ENCODE measurements around the gene COLEC11.
"Not testable (repeated sequence)": the region's sequence is repeated elsewhere in the genome, so short reads cannot be mapped to it uniquely, and the experiment has no call there.

COLEC11 gene

GRCh38 chr2:3574155-3574554 is 20.8 kb upstream of the COLEC11 start:
- H3K79me1 ChIP-seq (replicated peaks; ENCODE audit: low read length, poor library complexity, severe bottlenecking) = peaks cover 3% of the 10 kb centered on the region
- H3K27me3 ChIP-seq (ENCODE audit: control insufficient read depth in 1 of 2, insufficient read depth in 1 of 2, low read length in 2 of 2) = no peaks in the 10 kb centered on the region
- no peak overlapping the region for H2BK15ac ChIP-seq (ENCODE audit: low read depth, poor library complexity, severe bottlenecking)
- WGBS = 99% methylated on average over 9 of the region's 11 CpGs
- H3K23ac ChIP-seq (ENCODE audit: low read length in 2 of 2) = no peak overlapping the region
- H3K18ac ChIP-seq (ENCODE audit: low read depth in 1 of 2, low read length in 2 of 2) = no peak overlapping the region
- H3K14ac ChIP-seq (ENCODE audit: low read length in 2 of 2) = no peak overlapping the region
- no peak overlapping the region for H2BK12ac ChIP-seq (ENCODE audit: low read length in 2 of 2)
- H2AFZ ChIP-seq (ENCODE audit: low read depth, low read length) = no peak overlapping the region
- no peak overlapping the region for H2BK5ac ChIP-seq (ENCODE audit: low read depth, low read length, poor library complexity, severe bottlenecking)
- H2AK5ac ChIP-seq (ENCODE audit: low read length, severe bottlenecking) = no peak overlapping the region
- no peak overlapping the region for H3K4me2 ChIP-seq (ENCODE audit: low read length, poor library complexity, severe bottlenecking)
- peaks cover 10% of the 10 kb centered on the region for H3K4me1 ChIP-seq (ENCODE audit: control insufficient read depth, insufficient read depth, low read depth, low read length)
- H2BK120ac ChIP-seq (ENCODE audit: low read depth, low read length) = no peak overlapping the region
- H3K36me3 ChIP-seq (ENCODE audit: control insufficient read depth in 1 of 2, insufficient read depth in 2 of 2, low read depth in 1 of 2, low read length in 2 of 2) = peaks cover 7 to 31% of the 10 kb centered on the region in 2 experiments
- no peak overlapping the region for H4K91ac ChIP-seq (ENCODE audit: low read length)
- H4K8ac ChIP-seq (ENCODE audit: low read length) = no peak overlapping the region
- no peak overlapping the region for H3K27ac ChIP-seq (ENCODE audit: low read length, poor library complexity, severe bottlenecking)
- H3K9ac ChIP-seq (ENCODE audit: low read length) = no peak overlapping the region
- peak overlapping the region in 1 of 2 experiments; percentile 89 for H3K4me3 ChIP-seq (ENCODE audit: insufficient read depth in 1 of 2, low read depth in 1 of 2, low read length in 2 of 2)
- H3K9me3 ChIP-seq (ENCODE audit: control insufficient read depth, low read length) = no peaks in the 10 kb centered on the region
- no peak overlapping the region for H3K4ac ChIP-seq (ENCODE audit: low read depth in 1 of 2, low read length in 2 of 2)
- no peak for DNase-seq

GRCh38 chr2:3575534-3576262 is 19.2 kb upstream of the COLEC11 start:
- H2AK5ac ChIP-seq (ENCODE audit: low read length, severe bottlenecking) = peak overlapping the region; percentile 90
- H3K4me3 ChIP-seq (ENCODE audit: insufficient read depth in 1 of 2, low read depth in 1 of 2, low read length in 2 of 2) = peak overlapping the region; percentile 89 to 96
- peak overlapping the region; percentile 92 for H3K9ac ChIP-seq (ENCODE audit: low read length)
- H3K4ac ChIP-seq (ENCODE audit: low read depth in 1 of 2, low read length in 2 of 2) = peak overlapping the region; percentile 88 to 92
- H3K9me3 ChIP-seq (ENCODE audit: control insufficient read depth, low read length) = no peaks in the 10 kb centered on the region
- peak overlapping the region; percentile 64 for H2BK15ac ChIP-seq (ENCODE audit: low read depth, poor library complexity, severe bottlenecking)
- 2% methylated on average over 54 of the region's 54 CpGs for WGBS
- H3K27me3 ChIP-seq (ENCODE audit: control insufficient read depth in 1 of 2, insufficient read depth in 1 of 2, low read length in 2 of 2) = no peaks in the 10 kb centered on the region
- H3K79me1 ChIP-seq (replicated peaks; ENCODE audit: low read length, poor library complexity, severe bottlenecking) = peaks cover 3% of the 10 kb centered on the region
- H2BK5ac ChIP-seq (ENCODE audit: low read depth, low read length, poor library complexity, severe bottlenecking) = no peak overlapping the region
- H2BK12ac ChIP-seq (ENCODE audit: low read length in 2 of 2) = peak overlapping the region in 1 of 2 experiments; percentile 78
- H3K14ac ChIP-seq (ENCODE audit: low read length in 2 of 2) = peak overlapping the region; percentile 76 to 99
- H2BK120ac ChIP-seq (ENCODE audit: low read depth, low read length) = peak overlapping the region; percentile 86
- H4K8ac ChIP-seq (ENCODE audit: low read length) = peak overlapping the region; percentile 88
- H3K18ac ChIP-seq (ENCODE audit: low read depth in 1 of 2, low read length in 2 of 2) = peak overlapping the region; percentile 94 to 95
- H3K23ac ChIP-seq (ENCODE audit: low read length in 2 of 2) = peak overlapping the region in 1 of 2 experiments; percentile 97
- peak overlapping the region; percentile 95 for H3K27ac ChIP-seq (ENCODE audit: low read length, poor library complexity, severe bottlenecking)
- H4K91ac ChIP-seq (ENCODE audit: low read length) = peak overlapping the region; percentile 93
- H2AFZ ChIP-seq (ENCODE audit: low read depth, low read length) = no peak overlapping the region
- DNase-seq = peak; percentile 33
- peak overlapping the region; percentile 92 for H3K4me2 ChIP-seq (ENCODE audit: low read length, poor library complexity, severe bottlenecking)
- peaks cover 10% of the 10 kb centered on the region for H3K4me1 ChIP-seq (ENCODE audit: control insufficient read depth, insufficient read depth, low read depth, low read length)
- H3K36me3 ChIP-seq (ENCODE audit: control insufficient read depth in 1 of 2, insufficient read depth in 2 of 2, low read depth in 1 of 2, low read length in 2 of 2) = peaks cover 14 to 46% of the 10 kb centered on the region in 2 experiments

GRCh38 chr2:3576263-3576630 is 18.7 kb upstream of the COLEC11 start:
- 87% methylated on average over 10 of the region's 10 CpGs for WGBS

GRCh38 chr2:3578987-3579386 is 15.9 kb upstream of the COLEC11 start:
- Histone ChIP-seq H3K27me3 (ENCODE audit: control insufficient read depth in 1 of 2, insufficient read depth in 1 of 2, low read length in 2 of 2) (no peaks in the 10 kb centered on the region), H2BK5ac (ENCODE audit: low read depth, low read length, poor library complexity, severe bottlenecking) (no peak overlapping the region), H3K36me3 (ENCODE audit: control insufficient read depth in 1 of 2, insufficient read depth in 2 of 2, low read depth in 1 of 2, low read length in 2 of 2) (peaks cover 22 to 77% of the 10 kb centered on the region in 2 experiments), H4K91ac (ENCODE audit: low read length) (no peak overlapping the region), H3K18ac (ENCODE audit: low read depth in 1 of 2, low read length in 2 of 2) (no peak overlapping the region), H3K27ac (ENCODE audit: low read length, poor library complexity, severe bottlenecking) (no peak overlapping the region), H4K8ac (ENCODE audit: low read length) (no peak overlapping the region), H2AK5ac (ENCODE audit: low read length, severe bottlenecking) (no peak overlapping the region), H3K9me3 (ENCODE audit: control insufficient read depth, low read length) (no peaks in the 10 kb centered on the region), H3K4me2 (ENCODE audit: low read length, poor library complexity, severe bottlenecking) (no peak overlapping the region), H3K23ac (ENCODE audit: low read length in 2 of 2) (no peak overlapping the region), H3K4me3 (ENCODE audit: insufficient read depth in 1 of 2, low read depth in 1 of 2, low read length in 2 of 2) (peak overlapping the region in 1 of 2 experiments; percentile 89), H2AFZ (ENCODE audit: low read depth, low read length) (no peak overlapping the region), H2BK12ac (ENCODE audit: low read length in 2 of 2) (no peak overlapping the region), H2BK120ac (ENCODE audit: low read depth, low read length) (no peak overlapping the region), H3K14ac (ENCODE audit: low read length in 2 of 2) (no peak overlapping the region), H3K4me1 (ENCODE audit: control insufficient read depth, insufficient read depth, low read depth, low read length) (peaks cover 8% of the 10 kb centered on the region), H3K79me1 (replicated peaks; ENCODE audit: low read length, poor library complexity, severe bottlenecking) (peaks cover 3% of the 10 kb centered on the region), H3K9ac (ENCODE audit: low read length) (peak overlapping the region; percentile 66), H2BK15ac (ENCODE audit: low read depth, poor library complexity, severe bottlenecking) (no peak overlapping the region), H3K4ac (ENCODE audit: low read depth in 1 of 2, low read length in 2 of 2) (no peak overlapping the region)
- 95% methylated on average over 5 of the region's 5 CpGs for WGBS
- no peak for DNase-seq

More at GRCh38 chr2:3576263-3576630, 18.7 kb upstream of the COLEC11 start:
- Histone ChIP-seq H3K27ac (ENCODE audit: low read length, poor library complexity, severe bottlenecking) (peak overlapping the region; percentile 30), H3K4me3 (ENCODE audit: insufficient read depth in 1 of 2, low read depth in 1 of 2, low read length in 2 of 2) (peak overlapping the region; percentile 89 to 96), H3K4me2 (ENCODE audit: low read length, poor library complexity, severe bottlenecking) (peak overlapping the region; percentile 92), H3K4ac (ENCODE audit: low read depth in 1 of 2, low read length in 2 of 2) (peak overlapping the region in 1 of 2 experiments; percentile 92), H3K36me3 (ENCODE audit: control insufficient read depth in 1 of 2, insufficient read depth in 2 of 2, low read depth in 1 of 2, low read length in 2 of 2) (peaks cover 17 to 52% of the 10 kb centered on the region in 2 experiments), H4K8ac (ENCODE audit: low read length) (peak overlapping the region; percentile 88), H3K4me1 (ENCODE audit: control insufficient read depth, insufficient read depth, low read depth, low read length) (peaks cover 10% of the 10 kb centered on the region), H2AK5ac (ENCODE audit: low read length, severe bottlenecking) (peak overlapping the region; percentile 90), H3K9ac (ENCODE audit: low read length) (peak overlapping the region; percentile 92), H3K18ac (ENCODE audit: low read depth in 1 of 2, low read length in 2 of 2) (peak overlapping the region in 1 of 2 experiments; percentile 95), H3K14ac (ENCODE audit: low read length in 2 of 2) (peak overlapping the region in 1 of 2 experiments; percentile 99)
- not testable (repeated sequence) for H3K27me3 ChIP-seq (ENCODE audit: control insufficient read depth in 1 of 2, insufficient read depth in 1 of 2, low read length in 2 of 2); H4K91ac ChIP-seq (ENCODE audit: low read length); H3K79me1 ChIP-seq (replicated peaks; ENCODE audit: low read length, poor library complexity, severe bottlenecking); H3K23ac ChIP-seq (ENCODE audit: low read length in 2 of 2); H2BK15ac ChIP-seq (ENCODE audit: low read depth, poor library complexity, severe bottlenecking); H3K9me3 ChIP-seq (ENCODE audit: control insufficient read depth, low read length); H2BK12ac ChIP-seq (ENCODE audit: low read length in 2 of 2); H2AFZ ChIP-seq (ENCODE audit: low read depth, low read length); H2BK5ac ChIP-seq (ENCODE audit: low read depth, low read length, poor library complexity, severe bottlenecking); DNase-seq; H2BK120ac ChIP-seq (ENCODE audit: low read depth, low read length)
